ENCODE results near the gene SEMA3G.

The SEMA3G gene

DNA sequence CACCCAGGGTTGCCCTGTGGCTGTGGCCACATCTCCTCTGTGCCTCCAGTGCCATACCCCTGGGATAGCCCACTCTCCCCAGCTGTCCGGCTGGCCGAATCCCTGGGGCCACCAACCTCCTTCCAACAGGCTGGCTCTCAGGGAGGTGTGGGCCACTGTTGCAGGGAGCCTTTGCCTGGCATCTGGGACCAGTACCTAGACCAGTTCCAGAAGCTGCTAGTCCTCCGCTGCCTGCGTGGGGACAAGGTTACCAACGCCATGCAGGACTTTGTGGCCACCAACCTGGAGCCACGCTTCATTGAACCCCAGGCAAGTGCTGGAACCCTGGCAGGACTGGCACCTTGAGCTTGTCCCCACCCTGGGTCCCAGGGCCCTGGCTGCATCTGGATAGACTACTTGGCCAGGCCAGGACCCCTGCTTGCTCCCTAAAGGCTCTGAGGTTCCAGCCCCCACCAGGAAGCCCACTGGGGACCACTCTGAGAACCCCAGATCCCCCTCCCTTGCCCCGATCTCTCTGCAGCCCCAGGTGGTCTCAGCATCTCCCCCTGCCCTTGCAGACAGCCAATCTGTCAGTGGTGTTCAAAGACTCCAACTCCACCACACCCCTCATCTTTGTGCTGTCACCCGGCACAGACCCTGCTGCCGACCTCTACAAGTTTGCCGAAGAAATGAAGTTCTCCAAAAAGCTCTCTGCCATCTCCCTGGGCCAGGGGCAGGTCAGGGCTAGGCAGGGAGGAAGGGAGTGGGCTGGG, 50.0 kb downstream of the SEMA3G start:
- no peak for DNase-seq

DNA sequence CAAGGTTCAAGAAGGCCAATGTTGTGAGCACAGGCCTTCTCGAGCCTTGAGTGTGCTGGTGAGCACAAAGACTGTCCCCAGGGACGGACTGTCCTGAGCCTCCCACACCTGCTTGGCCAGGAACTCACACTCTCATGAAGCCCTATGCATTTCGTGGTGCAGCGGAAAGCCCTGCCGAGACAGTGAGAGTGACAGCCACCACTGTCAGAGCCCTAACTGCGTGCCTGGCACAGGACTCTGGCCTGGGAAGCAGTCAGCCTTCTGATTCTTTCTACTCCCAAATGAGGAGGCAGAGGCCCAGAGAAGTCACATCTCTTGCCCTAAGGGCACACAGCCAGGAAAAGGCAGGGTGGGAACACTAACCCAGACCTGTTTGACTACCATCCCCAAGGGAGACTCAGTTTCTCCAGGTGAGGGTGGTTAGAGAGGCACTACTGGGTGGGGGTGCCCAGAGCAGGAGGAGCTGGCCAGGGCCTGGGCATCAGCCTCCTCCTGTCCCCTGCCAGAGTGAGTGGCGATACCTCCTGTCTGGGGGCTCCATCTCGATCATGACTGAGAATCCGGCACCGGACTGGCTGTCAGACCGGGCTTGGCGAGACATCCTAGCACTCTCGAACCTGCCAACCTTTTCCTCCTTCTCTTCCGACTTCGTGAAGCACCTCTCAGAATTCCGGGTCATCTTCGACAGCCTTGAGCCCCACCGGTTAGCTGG, 50.8 kb downstream of the SEMA3G start:
- DNase-seq = no peak

DNA sequence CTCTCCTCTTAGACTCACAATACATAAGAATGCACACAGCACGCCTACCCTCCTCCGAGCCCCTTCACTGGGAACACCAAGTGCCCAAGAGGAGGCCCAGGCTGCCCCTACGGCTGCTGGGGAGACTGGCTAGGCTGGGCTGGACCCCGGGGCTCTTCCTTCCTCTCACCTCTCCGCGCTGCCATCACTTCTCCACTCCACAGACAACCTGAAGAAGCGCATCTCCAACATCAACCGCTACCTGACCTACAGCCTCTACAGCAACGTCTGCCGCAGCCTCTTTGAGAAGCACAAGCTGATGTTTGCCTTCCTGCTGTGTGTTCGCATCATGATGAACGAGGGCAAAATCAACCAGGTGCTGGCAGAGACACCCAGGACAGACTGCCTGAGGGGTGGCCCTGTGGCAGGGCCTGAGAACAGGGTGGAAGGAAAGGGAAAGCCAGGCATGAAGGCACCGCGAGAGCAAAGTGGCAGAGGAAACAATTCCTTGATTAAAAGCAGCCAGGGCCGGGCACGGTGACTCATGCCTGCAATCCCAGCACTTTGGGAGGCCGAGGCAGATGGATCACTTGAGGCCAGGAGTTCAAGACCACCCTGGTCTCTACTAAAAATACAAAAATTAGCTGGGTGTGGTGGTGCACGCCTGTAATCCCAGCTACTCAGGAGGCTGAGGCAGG, 51.6 kb downstream of the SEMA3G start:
- DNase-seq = no peak

DNA sequence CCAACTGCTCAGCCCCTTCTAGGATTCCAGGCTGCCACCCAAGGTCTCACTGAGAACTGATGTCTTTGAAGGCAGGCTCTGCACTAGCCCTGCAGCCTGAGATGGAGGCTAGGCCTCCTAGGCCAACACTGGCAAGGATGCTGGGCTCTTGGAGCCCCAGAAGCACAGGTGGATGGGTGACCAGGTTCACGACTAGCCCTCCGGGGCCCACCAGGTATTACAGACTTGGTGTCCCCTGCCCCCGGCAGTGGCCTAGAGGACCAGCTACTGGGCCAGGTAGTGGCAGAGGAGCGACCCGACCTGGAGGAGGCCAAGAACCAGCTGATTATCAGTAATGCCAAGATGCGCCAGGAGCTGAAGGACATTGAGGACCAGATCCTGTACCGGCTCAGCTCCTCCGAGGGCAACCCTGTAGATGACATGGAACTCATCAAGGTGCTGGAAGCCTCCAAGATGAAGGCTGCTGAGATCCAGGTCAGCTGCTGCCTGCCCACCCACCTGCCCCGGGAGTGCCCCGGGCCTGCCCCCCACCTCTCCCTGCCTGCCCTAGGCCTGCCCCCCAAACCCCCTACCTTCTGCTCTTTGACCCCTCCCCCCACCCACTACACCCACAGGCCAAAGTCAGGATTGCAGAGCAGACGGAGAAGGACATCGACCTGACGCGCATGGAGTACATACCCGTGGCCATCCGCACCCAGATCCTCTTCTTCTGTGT, 52.5 kb downstream of the SEMA3G start:
- no peak for DNase-seq

DNA sequence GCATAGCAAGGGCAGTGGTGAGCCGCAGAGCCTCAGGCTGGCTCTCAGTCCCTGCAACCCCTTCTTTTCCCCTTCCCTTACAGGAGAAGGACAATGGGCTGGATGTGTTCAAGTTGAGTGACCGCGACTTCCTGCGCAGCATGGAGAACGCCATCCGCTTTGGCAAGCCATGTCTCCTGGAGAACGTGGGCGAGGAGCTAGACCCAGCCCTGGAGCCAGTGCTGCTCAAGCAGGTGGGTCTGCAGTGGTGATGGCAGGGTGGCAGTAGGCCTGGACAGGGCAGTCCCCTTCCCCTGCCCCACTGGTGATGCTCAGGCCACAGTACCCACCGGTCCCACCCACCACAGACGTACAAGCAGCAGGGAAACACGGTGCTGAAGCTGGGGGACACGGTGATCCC, 53.8 kb downstream of the SEMA3G start:
- DNase-seq = no peak

DNA sequence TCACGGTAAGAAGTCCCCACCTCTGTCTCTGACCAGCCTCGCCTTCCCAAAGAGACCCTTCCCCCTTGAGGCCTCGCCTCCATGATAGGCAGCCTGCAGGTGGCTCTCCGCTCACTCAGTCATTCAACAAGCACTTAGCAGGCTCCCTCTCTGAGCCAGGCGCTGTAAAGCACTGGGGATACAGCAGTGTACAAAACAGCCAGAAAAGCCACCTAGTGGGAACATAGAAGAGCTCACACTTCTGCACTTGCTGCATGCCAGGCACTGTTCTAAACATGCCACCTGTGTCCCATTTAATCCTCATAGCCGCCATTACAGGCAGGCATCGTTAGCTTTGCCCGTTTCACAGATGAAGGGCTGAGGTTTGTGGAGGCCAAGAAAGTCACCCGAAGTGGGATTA, 56.0 kb downstream of the SEMA3G start:
- no peak for DNase-seq

DNA sequence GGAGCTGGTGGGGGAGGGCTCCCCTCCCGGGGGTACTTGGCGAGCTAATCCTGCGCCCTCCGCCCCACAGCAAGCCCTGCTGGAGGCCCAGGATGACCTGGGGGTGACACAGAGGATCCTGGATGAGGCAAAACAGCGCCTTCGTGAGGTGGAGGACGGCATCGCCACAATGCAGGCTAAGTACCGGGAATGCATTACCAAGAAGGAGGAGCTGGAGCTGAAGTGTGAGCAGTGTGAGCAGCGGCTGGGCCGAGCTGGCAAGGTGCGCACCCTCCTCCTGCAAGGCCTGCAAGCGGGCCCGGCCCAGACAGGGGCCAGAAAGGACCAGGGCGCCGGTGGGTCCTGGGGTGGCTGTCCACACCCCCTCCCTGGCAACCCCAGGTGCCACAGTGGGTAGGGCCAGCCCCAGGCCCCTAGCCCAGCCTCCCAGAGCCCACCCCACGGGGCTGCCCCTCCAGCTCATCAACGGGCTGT, 56.5 kb downstream of the SEMA3G start:
- no peak for DNase-seq

DNA sequence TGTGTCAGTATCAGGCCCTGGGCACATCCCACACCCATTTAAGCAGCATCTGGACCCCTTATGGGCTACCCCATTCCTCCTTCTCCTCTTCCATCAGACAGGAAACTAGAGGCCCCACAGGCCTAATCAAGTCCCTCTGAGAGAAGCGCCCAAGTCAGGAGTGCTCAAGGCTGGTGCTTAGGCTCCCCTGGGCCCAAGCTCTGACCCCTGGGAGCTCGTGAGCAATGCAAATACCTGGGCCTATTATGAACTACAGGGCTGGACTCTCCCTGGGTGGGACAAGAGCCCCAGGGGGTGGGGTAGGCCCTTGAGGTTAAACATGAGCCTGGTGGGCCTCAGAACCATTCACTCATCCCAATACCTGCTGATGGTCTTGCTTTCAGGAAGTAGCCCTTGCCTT, 57.4 kb downstream of the SEMA3G start:
- DNase-seq = no peak

DNA sequence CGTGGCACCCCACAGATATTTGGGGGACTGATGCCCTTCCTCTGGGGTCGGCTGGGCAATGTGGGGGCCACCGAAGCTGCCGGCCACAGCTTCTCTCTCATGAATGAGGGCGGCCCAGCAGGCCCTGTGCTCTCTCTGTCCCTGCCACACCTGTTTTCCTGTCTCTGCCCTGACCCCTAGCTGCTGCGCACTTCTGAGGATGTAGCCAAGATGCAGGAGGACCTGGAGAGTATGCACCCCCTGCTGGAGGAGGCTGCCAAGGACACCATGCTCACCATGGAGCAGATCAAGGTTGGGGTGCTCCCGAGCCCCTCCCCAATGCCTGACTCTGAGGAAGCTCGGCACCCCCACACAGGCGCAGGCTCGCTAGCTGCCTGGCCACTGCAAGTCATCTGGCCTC, 59.7 kb downstream of the SEMA3G start:
- peak; percentile 3 to 6 for DNase-seq

DNA sequence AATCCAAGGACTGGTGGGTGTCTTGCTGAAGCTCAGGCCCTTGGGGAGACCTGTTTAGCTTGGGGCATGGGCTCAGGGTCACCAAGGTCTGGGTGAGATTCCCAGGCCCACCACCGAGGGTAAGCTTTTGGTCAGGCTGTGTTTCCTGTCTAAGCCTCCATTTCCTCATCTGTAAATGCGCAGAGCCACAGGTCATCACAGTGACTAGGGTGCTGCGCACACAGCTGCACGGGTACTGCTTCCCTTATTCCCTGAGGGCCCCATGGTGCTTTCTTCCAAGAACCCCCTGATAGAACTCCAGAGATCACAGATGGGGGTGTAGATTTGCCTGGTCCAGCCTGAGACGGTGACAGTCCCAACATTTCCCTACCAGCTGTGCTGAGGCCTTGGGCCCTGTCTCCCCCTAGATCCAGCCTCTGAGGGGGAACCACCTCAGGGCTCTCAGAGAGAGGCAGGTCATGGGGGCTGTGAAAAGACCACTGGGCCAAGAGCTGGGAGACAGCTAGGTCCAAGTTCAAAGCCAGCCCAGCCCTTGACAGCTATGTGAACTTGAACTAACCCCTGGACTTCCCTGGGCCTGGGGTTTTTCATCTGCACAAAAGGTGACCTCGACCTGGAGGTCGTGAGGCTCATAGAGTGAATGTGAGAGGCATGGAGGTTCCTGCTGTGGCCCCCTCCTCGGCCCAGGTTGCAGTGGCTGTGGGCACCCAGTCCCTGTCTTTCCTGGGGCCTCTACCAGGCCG, 60.7 kb downstream of the SEMA3G start:
- no peak for DNase-seq

DNA sequence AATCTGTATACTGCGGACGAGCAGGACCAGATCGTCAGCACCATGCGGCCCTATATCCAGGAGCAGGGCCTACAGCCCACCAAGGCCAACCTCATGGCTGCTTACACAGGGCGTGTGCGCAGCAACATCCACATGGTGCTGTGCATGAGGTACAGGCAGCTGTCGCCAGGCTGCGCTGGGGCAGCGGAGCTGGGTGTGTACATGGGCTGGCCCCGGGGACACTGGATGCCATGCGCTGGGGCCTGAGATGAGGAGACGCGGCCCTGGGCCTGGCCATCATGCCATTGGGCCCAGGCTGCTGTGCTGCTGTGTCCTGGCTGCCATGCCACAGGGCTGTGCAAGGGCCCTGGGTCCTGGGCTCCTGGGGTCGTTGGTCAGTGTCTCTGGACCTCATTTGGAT, 61.5 kb downstream of the SEMA3G start:
- no peak for DNase-seq

All from inflammatory macrophage treated with lipopolysaccharide for 1 hour (primary cell).